OCI-LY3 (cell line): ENCODE measurements around the gene CTNS.

Experiments used
- H2AFZ ChIP-seq: fragments of 200-600, 300-600 bp; shearing (Covaris generic); 2 replicates; pipeline ENCODE4 v1.6.0; 2014; ENCODE audit warnings: antibody characterized with exemption, low read depth, low read length
- H3K27ac ChIP-seq: fragments of 200-600, 300-600 bp; sonication (generic); 2 replicates; pipeline ENCODE4 v1.5.1; 2014; ENCODE audit warnings: mild to moderate bottlenecking, low read length, moderate library complexity, mixed read lengths
- H3K27me3 ChIP-seq: fragments of 200-600, 300-600 bp; sonication (generic); 2 replicates; pipeline ENCODE4 v1.6.1; 2014; ENCODE audit warnings: low read depth, low read length, mixed read lengths
- H3K36me3 ChIP-seq: fragments of 200-600, 300-600 bp; sonication (generic); replicated peaks from 2 replicates; pipeline ENCODE3; 2014; ENCODE audit warnings: low read depth, low read length, mixed read lengths
- H3K4me1 ChIP-seq: fragments of 300-600, 200-600 bp; sonication (generic); 2 replicates; pipeline ENCODE4 v1.6.1; 2014; ENCODE audit warnings: low read length, mixed read lengths
- H3K4me2 ChIP-seq: fragments of 200-600, 300-600 bp; sonication (generic); 2 replicates; pipeline ENCODE4 v1.6.1; 2014; ENCODE audit warnings: low read length, mixed read lengths
- H3K4me3 ChIP-seq: fragments of 300-600, 200-600 bp; sonication (generic); 2 replicates; pipeline ENCODE4 v1.5.1; 2014; ENCODE audit warnings: antibody characterized with exemption, mild to moderate bottlenecking, low read length, moderate library complexity
- H3K79me2 ChIP-seq: fragments of 300-600, 200-600 bp; shearing (Covaris generic); 2 replicates; pipeline ENCODE4 v1.6.1; 2014; ENCODE audit warnings: mild to moderate bottlenecking, low read length, mixed read lengths
- H3K9ac ChIP-seq: fragments of 300-600, 200-600 bp; shearing (Covaris generic); 2 replicates; pipeline ENCODE4 v1.6.0; 2014; ENCODE audit warnings: mild to moderate bottlenecking, low read length, moderate library complexity
- H3K9me3 ChIP-seq: fragments of 200-600, 300-600 bp; shearing (Covaris generic); 2 replicates; pipeline ENCODE4 v1.6.1; 2014; ENCODE audit warnings: low read length, mixed read lengths; ENCODE audit not compliant: insufficient read depth
- H4K20me1 ChIP-seq: fragments of 200-600, 300-600 bp; sonication (generic); 2 replicates; pipeline ENCODE4 v1.6.1; 2016; ENCODE audit warnings: low read length, mixed read lengths; ENCODE audit not compliant: insufficient read depth
- CTCF ChIP-seq: fragments of 200-600, 300-600 bp; sonication (generic); IDR thresholded peaks from 2 replicates; pipeline ENCODE4 v1.5.1; 2014; ENCODE audit warnings: antibody characterized with exemption, low read length, low read depth
- EZH2phosphoT487 ChIP-seq: fragments of 200-600 bp; shearing (Covaris generic); IDR thresholded peaks from 2 replicates; pipeline ENCODE4 v1.6.1; 2018; ENCODE audit warnings: antibody characterized with exemption, mixed run types, low read depth

CTNS gene

GRCh38 chr17:3635474-3636153 lies 946 bp upstream of the CTNS start:
- Histone ChIP-seq H2AFZ (peak overlapping the region; percentile 19; the same call in 1 of the 2 replicates), H3K36me3 (no peaks in the 10 kb centered on the region), H3K79me2 (no peaks in the 10 kb centered on the region), H3K9me3 (no peaks in the 10 kb centered on the region), H3K4me2 (peak overlapping the region; percentile 90), H3K27me3 (no peaks in the 10 kb centered on the region), H4K20me1 (no peaks in the 10 kb centered on the region), H3K27ac (no peak overlapping the region), H3K4me3 (peak overlapping the region; percentile 86), H3K4me1 (peaks cover 8% of the 10 kb centered on the region), H3K9ac (peak overlapping the region; percentile 74)
- TF ChIP-seq EZH2phosphoT487 = no peak
- no peak for TF ChIP-seq CTCF

GRCh38 chr17:3636908-3637373 lies 381 bp downstream of the CTNS start:
- peak overlapping the region; percentile 86 for H3K4me2 ChIP-seq
- peak overlapping the region; percentile 86 for H3K4me3 ChIP-seq
- H3K36me3 ChIP-seq = no peaks in the 10 kb centered on the region
- H3K27me3 ChIP-seq = no peaks in the 10 kb centered on the region
- no peaks in the 10 kb centered on the region for H3K79me2 ChIP-seq
- H2AFZ ChIP-seq = peak overlapping the region; percentile 71; the same call in 1 of the 2 replicates
- H3K27ac ChIP-seq = no peak overlapping the region
- H3K9ac ChIP-seq = peak overlapping the region; percentile 83
- TF ChIP-seq EZH2phosphoT487 (no peak), CTCF (no peak)
- peaks cover 8% of the 10 kb centered on the region for H3K4me1 ChIP-seq
- H4K20me1 ChIP-seq = no peaks in the 10 kb centered on the region
- no peaks in the 10 kb centered on the region for H3K9me3 ChIP-seq

- Histone ChIP-seq H3K4me3 (no peak overlapping the region), H3K4me2 (peak overlapping the region; percentile 9; the same call in 1 of the 2 replicates), H3K27ac (no peak overlapping the region), H4K20me1 (no peaks in the 10 kb centered on the region), H3K27me3 (no peaks in the 10 kb centered on the region), H2AFZ (no peak overlapping the region), H3K4me1 (peaks cover 8% of the 10 kb centered on the region), H3K36me3 (no peaks in the 10 kb centered on the region), H3K79me2 (no peaks in the 10 kb centered on the region), H3K9me3 (no peaks in the 10 kb centered on the region), H3K9ac (no peak overlapping the region)
- TF ChIP-seq CTCF (no peak), EZH2phosphoT487 (no peak)
These were observed 3.5 kb downstream of the CTNS start for GRCh38 chr17:3639981-3640596.

GRCh38 chr17:3641014-3641413 lies 4.5 kb downstream of the CTNS start:
- no peak for TF ChIP-seq CTCF
- TF ChIP-seq EZH2phosphoT487 = no peak

More at GRCh38 chr17:3641014-3641413, 4.5 kb downstream of the CTNS start:
- Histone ChIP-seq H3K79me2 (no peaks in the 10 kb centered on the region), H3K27ac (no peak overlapping the region), H3K4me2 (no peak overlapping the region), H3K36me3 (no peaks in the 10 kb centered on the region), H3K9me3 (no peaks in the 10 kb centered on the region), H3K9ac (no peak overlapping the region), H2AFZ (no peak overlapping the region), H3K27me3 (no peaks in the 10 kb centered on the region), H3K4me1 (peaks cover 12% of the 10 kb centered on the region), H3K4me3 (no peak overlapping the region), H4K20me1 (no peaks in the 10 kb centered on the region)
